Peyer's patch (tissue), 4 donors: ENCODE data around the gene KIF21B. TPM values are rescaled to one million over a fixed set of nuclear protein-coding genes. Genes with fewer than 3 reads are reported as not detected.

Experiments
- DNase-seq, 3 donors: peaks; one replicate each; pipeline ENCODE4 v3.0.0-alpha.2; 2017 to 2019
- H3K27ac ChIP-seq, 4 donors: fragments of 200-600 bp; sonication (generic); one replicate each; pipeline ENCODE4 v1.5.1; 2016 to 2019
- H3K27me3 ChIP-seq, 2 donors: fragments of 200-600 bp; sonication (generic); one replicate each; pipeline ENCODE4 v1.5.1; 2019
- H3K36me3 ChIP-seq, 3 donors: fragments of 200-600 bp; sonication (generic); one replicate each; pipeline ENCODE4 v1.5.1; 2016 to 2019
- H3K4me1 ChIP-seq, 4 donors: fragments of 200-600 bp; sonication (generic); one replicate each; pipeline ENCODE4 v1.5.1; 2016 to 2019
- H3K4me3 ChIP-seq, 4 donors: fragments of 200-600 bp; sonication (generic); 1 replicate in 3 of 4; 2 replicates in 1 of 4; pipeline ENCODE4 v1.5.1; 2016 to 2019; ENCODE audit warnings: mild to moderate bottlenecking in 1 of 4
- H3K9me3 ChIP-seq, 4 donors: fragments of 200-600 bp; sonication (generic); one replicate each; pipeline ENCODE4 v1.5.1; 2016 to 2019; ENCODE audit warnings: mild to moderate bottlenecking in 1 of 4
- CTCF ChIP-seq, 6 experiments: fragments of 450-650 bp in 4 of 6; fragments of 200-600 bp in 2 of 6; sonication (generic) in 1 of 6; IDR thresholded peaks; one replicate each; pipeline ENCODE4 v1.5.1; 2017 to 2019; ENCODE audit warnings: antibody characterized with exemption in 6 of 6, mild to moderate bottlenecking in 3 of 6, moderate library complexity in 1 of 6
- POLR2A ChIP-seq, 2 donors: fragments of 450-650 bp; IDR thresholded peaks; one replicate each; pipeline ENCODE4 v1.5.1; 2017; ENCODE audit warnings: antibody characterized with exemption in 2 of 2, mild to moderate bottlenecking in 2 of 2, moderate library complexity in 2 of 2
- total RNA-seq, 4 donors: library from RNA; depleted of rRNA; stranded (reverse); fragments of >200 nt; gene quantifications; one replicate each; pipeline ENCODE4 v1.1.0, GENCODE V29; 2016

Gene KIF21B
- total RNA-seq, 4 donors from 2014 or later: 6.7 to 19.0 (median 13.3) TPM

GRCh38 chr1:201065686-201066085, 42.2 kb upstream of the KIF21B start:
- DNase-seq: no peak
- H3K27ac ChIP-seq: no peak overlapping the region
- no peaks in the 10 kb centered on the region for H3K27me3 ChIP-seq
- no peaks in the 10 kb centered on the region for H3K4me1 ChIP-seq
- H3K36me3 ChIP-seq: no peaks in the 10 kb centered on the region
- no peak for TF ChIP-seq CTCF (IDR thresholded peaks at IDR 0.05)
- TF ChIP-seq POLR2A (IDR thresholded peaks at IDR 0.05): no peak
- H3K9me3 ChIP-seq: no peaks in the 10 kb centered on the region
- no peak overlapping the region for H3K4me3 ChIP-seq

- DNase-seq: no peak
- Histone ChIP-seq H3K4me3 (no peak overlapping the region), H3K36me3 (no peaks in the 10 kb centered on the region), H3K27ac (no peak overlapping the region), H3K9me3 (no peaks in the 10 kb centered on the region), H3K27me3 (no peaks in the 10 kb centered on the region), H3K4me1 (no peaks in the 10 kb centered on the region)
- TF ChIP-seq POLR2A (IDR thresholded peaks at IDR 0.05) (no peak), CTCF (IDR thresholded peaks at IDR 0.05) (no peak)
Measured at GRCh38 chr1:201064806-201065205, 41.3 kb upstream of the KIF21B start.

- Histone ChIP-seq H3K27me3 (no peaks in the 10 kb centered on the region), H3K9me3 (no peaks in the 10 kb centered on the region), H3K27ac (no peak overlapping the region), H3K4me1 (no peaks in the 10 kb centered on the region), H3K4me3 (no peak overlapping the region), H3K36me3 (no peaks in the 10 kb centered on the region)
- DNase-seq: no peak
- TF ChIP-seq POLR2A (IDR thresholded peaks at IDR 0.05): no peak
Measured at GRCh38 chr1:201063145-201063544, 39.6 kb upstream of the KIF21B start.

GRCh38 chr1:201062511-201063091, 39.1 kb upstream of the KIF21B start:
- Histone ChIP-seq H3K27ac (no peak overlapping the region), H3K4me3 (no peak overlapping the region), H3K4me1 (no peaks in the 10 kb centered on the region), H3K9me3 (no peaks in the 10 kb centered on the region), H3K36me3 (no peaks in the 10 kb centered on the region), H3K27me3 (no peaks in the 10 kb centered on the region)
- no peak for DNase-seq
- TF ChIP-seq CTCF (IDR thresholded peaks at IDR 0.05) (no peak), POLR2A (IDR thresholded peaks at IDR 0.05) (no peak)

GRCh38 chr1:201061886-201062285, 38.4 kb upstream of the KIF21B start:
- DNase-seq: no peak
- Histone ChIP-seq H3K27ac (no peak overlapping the region), H3K4me1 (no peaks in the 10 kb centered on the region), H3K4me3 (no peak overlapping the region), H3K9me3 (no peaks in the 10 kb centered on the region), H3K27me3 (no peaks in the 10 kb centered on the region), H3K36me3 (no peaks in the 10 kb centered on the region)
- TF ChIP-seq POLR2A (IDR thresholded peaks at IDR 0.05) (no peak), CTCF (IDR thresholded peaks at IDR 0.05) (no peak)

- Histone ChIP-seq H3K27me3 (no peaks in the 10 kb centered on the region), H3K4me1 (peaks cover 0 to 4% (median 0%) of the 10 kb centered on the region in 4 donors), H3K9me3 (no peaks in the 10 kb centered on the region), H3K36me3 (no peaks in the 10 kb centered on the region), H3K4me3 (no peak overlapping the region), H3K27ac (no peak overlapping the region)
- no peak for DNase-seq
- TF ChIP-seq POLR2A (IDR thresholded peaks at IDR 0.05) (no peak), CTCF (IDR thresholded peaks at IDR 0.05) (no peak)
Measured at GRCh38 chr1:201061049-201061448, 37.5 kb upstream of the KIF21B start.
